ENCODE data around the gene KYAT1.
A peak's percentile ranks its signal among the peaks of the same experiment; 100 is the strongest.
"Not testable (repeated sequence)": the region's sequence is repeated elsewhere in the genome, so short reads cannot be mapped to it uniquely, and the experiment has no call there.

Gene KYAT1

GRCh38 chr9:128885798-128886197 is 4.0 kb upstream of the KYAT1 start:
- H4K20me1 ChIP-seq: peaks cover 0 to 83% (median 73%) of the 10 kb centered on the region in 11 experiments; a peak in 20 of 22 replicates
- H3K4me1 ChIP-seq: peaks cover 16 to 36% (median 26%) of the 10 kb centered on the region in 10 experiments
- 0 out of 22 replicates have a peak overlapping the region, but pooled peaks of 2 of the 11 experiments have one; percentile 17 to 22 for H3K9ac ChIP-seq
- no peak overlapping the region for H3K4me2 ChIP-seq
- TF ChIP-seq Cebpa-rat (IDR thresholded peaks at IDR 0.05): no peak
- no peak overlapping the region for H3K4me3 ChIP-seq
- no peak overlapping the region for H3K27ac ChIP-seq
- H3K27me3 ChIP-seq: no peaks in the 10 kb centered on the region
- no peaks in the 10 kb centered on the region for H3K9me3 ChIP-seq (replicated peaks in 1 of 11)
- H3K36me3 ChIP-seq: peaks cover 47 to 71% (median 64%) of the 10 kb centered on the region in 11 experiments

DNA sequence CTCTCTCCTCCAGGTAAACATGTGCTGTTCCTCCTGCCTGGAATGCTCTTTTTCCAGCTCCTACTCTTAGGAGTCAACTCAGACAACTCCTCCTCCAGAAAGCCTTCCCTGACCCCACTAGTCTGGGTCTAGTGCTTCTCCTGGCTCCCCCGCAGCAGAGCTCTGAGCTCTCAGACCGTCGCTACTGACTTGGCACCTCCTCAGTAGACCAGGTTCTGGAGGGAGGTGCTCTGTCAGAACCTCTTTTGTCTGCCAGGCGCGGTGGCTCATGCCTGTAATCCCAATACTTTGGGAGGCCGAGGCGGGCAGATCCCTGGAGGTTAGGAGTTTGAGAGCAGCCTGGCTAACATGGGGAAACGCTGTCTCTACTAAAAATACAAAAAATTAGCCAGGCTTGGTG is 3.6 kb upstream of the KYAT1 start:
- 0 out of 22 replicates have a peak overlapping the region, but pooled peaks of 3 of the 11 experiments have one; percentile 7 to 22 (median 15) for H3K9ac ChIP-seq
- H4K20me1 ChIP-seq: peaks cover 0 to 79% (median 69%) of the 10 kb centered on the region in 11 experiments; a peak in 20 of 22 replicates
- no peak overlapping the region for H3K27ac ChIP-seq
- TF ChIP-seq Cebpa-rat (IDR thresholded peaks at IDR 0.05): no peak
- peaks cover 46 to 66% (median 60%) of the 10 kb centered on the region in 11 experiments for H3K36me3 ChIP-seq
- peaks cover 20 to 40% (median 30%) of the 10 kb centered on the region in 10 experiments for H3K4me1 ChIP-seq
- H3K4me3 ChIP-seq: no peak overlapping the region
- no peaks in the 10 kb centered on the region for H3K9me3 ChIP-seq (replicated peaks in 1 of 11)
- no peak overlapping the region for H3K4me2 ChIP-seq
- no peaks in the 10 kb centered on the region for H3K27me3 ChIP-seq

GRCh38 chr9:128884164-128884563 is 2.4 kb upstream of the KYAT1 start:
- H3K27ac ChIP-seq: peak overlapping the region in 1 of 11 experiments; percentile 3; a peak in 1 of 22 replicates
- no peaks in the 10 kb centered on the region for H3K27me3 ChIP-seq
- H3K4me2 ChIP-seq: peak overlapping the region; percentile 87 to 99 (median 97); a peak in 20 of 22 replicates
- H3K4me1 ChIP-seq: peaks cover 32 to 50% (median 40%) of the 10 kb centered on the region in 10 experiments
- H3K36me3 ChIP-seq: peaks cover 39 to 54% (median 50%) of the 10 kb centered on the region in 11 experiments
- H3K9me3 ChIP-seq (replicated peaks in 1 of 11): no peaks in the 10 kb centered on the region
- TF ChIP-seq Cebpa-rat (IDR thresholded peaks at IDR 0.05): no peak
- H3K4me3 ChIP-seq: peak overlapping the region in 7 of 10 experiments; percentile 90 to 99 (median 92); a peak in 8 of 20 replicates
- peaks cover 0 to 70% (median 63%) of the 10 kb centered on the region in 11 experiments; a peak in 20 of 22 replicates for H4K20me1 ChIP-seq
- H3K9ac ChIP-seq: peak overlapping the region in 3 of 11 experiments; percentile 96 to 99 (median 97); a peak in 8 of 22 replicates

DNA sequence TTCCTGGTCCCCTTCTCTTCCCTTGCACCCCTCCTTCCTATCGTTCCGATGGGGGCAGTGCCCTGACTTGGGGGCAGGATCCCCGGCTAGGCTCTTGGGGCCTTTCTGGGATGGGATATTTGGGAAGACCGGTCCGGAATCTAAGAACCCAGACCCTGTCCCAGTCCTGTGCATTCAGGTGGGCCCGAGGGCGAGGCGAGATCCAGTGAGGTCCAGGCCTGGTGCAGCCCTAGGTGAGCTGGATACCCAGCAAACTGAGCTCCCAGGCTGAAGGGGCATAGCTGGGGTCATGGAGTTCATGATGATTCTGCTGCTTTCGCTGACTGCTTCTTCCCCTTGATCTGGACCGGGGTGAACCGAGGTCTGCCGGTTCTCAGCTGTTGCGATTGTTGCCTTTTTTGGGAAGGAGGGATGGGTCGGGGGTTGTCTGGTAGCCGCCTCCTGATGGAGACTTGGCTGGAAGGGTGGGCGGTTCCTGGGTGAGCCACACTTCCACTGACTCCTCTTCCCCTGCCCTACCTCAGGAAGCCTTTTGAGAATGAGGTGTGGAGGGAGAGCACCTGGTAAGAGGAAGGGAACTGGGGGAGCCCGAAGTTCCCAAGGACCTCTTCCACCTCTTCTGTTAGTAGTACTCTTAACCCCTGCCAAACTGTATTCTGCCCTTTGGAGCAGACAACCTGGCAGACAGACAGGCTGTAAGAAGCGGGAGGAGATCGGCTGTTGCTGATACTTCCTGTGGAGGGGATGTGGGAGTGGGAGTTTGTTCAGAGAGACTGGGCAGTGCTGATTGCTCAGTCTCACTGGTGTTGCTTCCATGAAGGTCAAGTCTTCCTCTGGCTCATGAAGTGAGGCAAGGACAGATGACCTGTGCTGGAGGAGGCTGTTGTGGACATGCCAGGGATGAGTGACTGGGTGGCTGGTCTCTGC is 1.2 kb upstream of the KYAT1 start:
- peaks cover 29 to 53% (median 50%) of the 10 kb centered on the region in 10 experiments for H3K4me1 ChIP-seq
- no peaks in the 10 kb centered on the region for H3K9me3 ChIP-seq (replicated peaks in 1 of 11)
- peaks cover 0 to 58% (median 51%) of the 10 kb centered on the region in 11 experiments; a peak in 20 of 22 replicates for H4K20me1 ChIP-seq
- peak overlapping the region; percentile 93 to 99 (median 97) for H3K9ac ChIP-seq
- peak overlapping the region; percentile 85 to 98 (median 95) for H3K27ac ChIP-seq
- H3K36me3 ChIP-seq: peaks cover 26 to 42% (median 38%) of the 10 kb centered on the region in 11 experiments
- H3K4me3 ChIP-seq: peak overlapping the region; percentile 88 to 99 (median 92)
- TF ChIP-seq Cebpa-rat (IDR thresholded peaks at IDR 0.05): no peak
- peak overlapping the region; percentile 87 to 99 (median 97) for H3K4me2 ChIP-seq
- no peaks in the 10 kb centered on the region for H3K27me3 ChIP-seq

- H3K4me3 ChIP-seq: no peak overlapping the region
- peak overlapping the region in 9 of 11 experiments; percentile 37 to 95 (median 51); a peak in 18 of 22 replicates for H3K4me2 ChIP-seq
- H4K20me1 ChIP-seq: peaks cover 0 to 7% (median 2%) of the 10 kb centered on the region in 11 experiments; a peak in 9 of 22 replicates
- H3K36me3 ChIP-seq: no peaks in the 10 kb centered on the region
- no peaks in the 10 kb centered on the region for H3K9me3 ChIP-seq (replicated peaks in 1 of 11)
- TF ChIP-seq Cebpa-rat (IDR thresholded peaks at IDR 0.05): no peak
- peak overlapping the region in 1 of 11 experiments; percentile 55; a peak in 1 of 22 replicates for H3K9ac ChIP-seq
- no peaks in the 10 kb centered on the region for H3K27me3 ChIP-seq
- H3K27ac ChIP-seq: 0 out of 22 replicates have a peak overlapping the region, but pooled peaks of 1 of the 11 experiments have one; percentile 12
- peaks cover 33 to 61% (median 47%) of the 10 kb centered on the region in 10 experiments for H3K4me1 ChIP-seq
Observed at GRCh38 chr9:128877852-128878251, 3.9 kb downstream of the KYAT1 start.

DNA sequence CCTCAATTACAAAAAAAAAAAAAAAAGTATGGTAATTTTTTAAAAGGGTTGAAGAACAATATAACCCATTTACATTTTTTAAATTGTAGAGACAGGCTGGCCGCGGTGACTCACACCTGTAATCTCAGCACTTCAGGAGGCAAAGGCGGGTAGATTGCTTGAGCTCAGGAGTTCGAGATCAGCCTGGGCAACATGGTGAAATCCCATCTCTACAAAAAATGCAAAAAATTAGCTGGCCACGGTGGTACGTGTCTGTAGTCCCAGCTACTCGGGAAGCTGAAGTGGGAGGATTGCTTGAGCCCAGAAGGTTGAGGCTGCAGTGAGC is 10.8 kb downstream of the KYAT1 start:
- not testable (repeated sequence) for H3K4me3 ChIP-seq; H3K27ac ChIP-seq; H3K9ac ChIP-seq; H3K9me3 ChIP-seq (replicated peaks in 1 of 11); H4K20me1 ChIP-seq; H3K4me2 ChIP-seq; H3K27me3 ChIP-seq
- H3K4me1 ChIP-seq: peaks cover 14 to 41% (median 25%) of the 10 kb centered on the region in 10 experiments
- peaks cover 0 to 16% (median 5%) of the 10 kb centered on the region in 11 experiments; a peak in 6 of 22 replicates for H3K36me3 ChIP-seq

GRCh38 chr9:128870128-128870940 is 11.4 kb downstream of the KYAT1 start:
- Histone ChIP-seq H3K27ac (no peak overlapping the region), H3K9me3 (replicated peaks in 1 of 11) (no peaks in the 10 kb centered on the region), H3K27me3 (no peaks in the 10 kb centered on the region), H3K9ac (no peak overlapping the region), H3K36me3 (peaks cover 0 to 16% (median 5%) of the 10 kb centered on the region in 11 experiments; a peak in 6 of 22 replicates), H4K20me1 (no peaks in the 10 kb centered on the region), H3K4me1 (peaks cover 14 to 36% (median 25%) of the 10 kb centered on the region in 10 experiments), H3K4me2 (no peak overlapping the region), H3K4me3 (no peak overlapping the region)
- TF ChIP-seq Cebpa-rat (IDR thresholded peaks at IDR 0.05): no peak

DNA sequence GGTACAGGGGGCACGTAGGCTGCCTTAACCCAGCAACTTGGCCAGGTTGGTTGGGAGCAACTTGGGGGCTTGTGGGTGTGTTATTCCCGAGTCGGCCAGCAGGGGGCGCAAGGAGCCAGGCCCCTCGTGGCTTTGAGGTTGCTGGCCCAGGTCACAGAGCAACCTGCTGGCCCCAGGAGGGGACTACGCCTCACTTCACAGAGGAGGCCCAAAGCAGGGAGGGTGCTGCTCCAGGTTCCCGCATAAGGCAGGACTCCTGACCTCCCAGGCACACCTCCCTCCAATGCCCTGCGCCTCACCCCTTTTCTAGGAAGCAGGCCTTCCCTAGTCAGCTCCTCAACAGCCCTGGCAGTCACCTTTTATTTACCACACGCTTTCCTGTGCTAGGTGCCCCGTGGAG is 18.1 kb downstream of the KYAT1 start:
- Histone ChIP-seq H3K36me3 (no peaks in the 10 kb centered on the region), H3K4me2 (peak overlapping the region in 5 of 11 experiments; percentile 1 to 13 (median 12); a peak in 6 of 22 replicates), H3K4me3 (no peak overlapping the region), H3K9me3 (replicated peaks in 1 of 11) (no peaks in the 10 kb centered on the region), H4K20me1 (no peaks in the 10 kb centered on the region; a peak in 1 of 22 replicates), H3K27me3 (no peaks in the 10 kb centered on the region), H3K4me1 (peaks cover 13 to 46% (median 25%) of the 10 kb centered on the region in 10 experiments), H3K27ac (peak overlapping the region in 1 of 11 experiments; percentile 8; a peak in 1 of 22 replicates), H3K9ac (no peak overlapping the region)
- TF ChIP-seq Cebpa-rat (IDR thresholded peaks at IDR 0.05): no peak
